SW 1271 (cell line): ENCODE measurements around the gene ARL11.
"Not testable (repeated sequence)": the region's sequence is repeated elsewhere in the genome, so short reads cannot be mapped to it uniquely, and the experiment has no call there.

ENCODE experiments used
- DNase-seq, 2 experiments: peaks; one replicate each; lab custom pipeline; 2025; lab: John Stamatoyannopoulos, UW

ARL11 gene

GRCh38 chr13:49627831-49628652 is at the start of gene ARL11:
Gene ARL11, plus strand, starts transcription at chr13:49628507. Its CDS starts 1,941 bp downstream, at chr13:49630448.
- DNase-seq: no peak

- no peak for DNase-seq
Observed at GRCh38 chr13:49579501-49579900, 48.8 kb upstream of the ARL11 start.

GRCh38 chr13:49580980-49581680 is 47.2 kb upstream of the ARL11 start:
- DNase-seq: no peak

GRCh38 chr13:49584771-49585182 is 43.5 kb upstream of the ARL11 start:
- DNase-seq: no peak

GRCh38 chr13:49585220-49586157 is 42.8 kb upstream of the ARL11 start, which contains the start of gene RCBTB1:
Gene RCBTB1, minus strand, starts transcription at chr13:49585558. Its CDS starts 18,279 bp downstream, at chr13:49567279.
- DNase-seq: peak in 1 of 2 experiments; percentile 54

GRCh38 chr13:49586717-49587116 is 41.6 kb upstream of the ARL11 start:
- no peak for DNase-seq

- no peak for DNase-seq
Observed at GRCh38 chr13:49587311-49587847, 40.9 kb upstream of the ARL11 start.

GRCh38 chr13:49590714-49591113 is 37.6 kb upstream of the ARL11 start:
- DNase-seq: not testable (repeated sequence)

GRCh38 chr13:49593876-49594275 is 34.4 kb upstream of the ARL11 start:
- DNase-seq: not testable (repeated sequence)

GRCh38 chr13:49594576-49594975 is 33.7 kb upstream of the ARL11 start:
- no peak for DNase-seq

GRCh38 chr13:49596221-49596620 is 32.1 kb upstream of the ARL11 start:
- no peak for DNase-seq

- DNase-seq: no peak
Observed at GRCh38 chr13:49597043-49597641, 31.2 kb upstream of the ARL11 start.

- DNase-seq: no peak
Observed at GRCh38 chr13:49602005-49602404, 26.3 kb upstream of the ARL11 start.

- not testable (repeated sequence) for DNase-seq
Observed at GRCh38 chr13:49602615-49603014, 25.7 kb upstream of the ARL11 start.

- no peak for DNase-seq
Observed at GRCh38 chr13:49604570-49604969, 23.7 kb upstream of the ARL11 start.

GRCh38 chr13:49606747-49607648 is 21.3 kb upstream of the ARL11 start:
- peak; percentile 43 to 83 for DNase-seq

GRCh38 chr13:49607761-49608160 is 20.5 kb upstream of the ARL11 start:
- DNase-seq: no peak

- no peak for DNase-seq
Observed at GRCh38 chr13:49608651-49609331, 19.5 kb upstream of the ARL11 start.

GRCh38 chr13:49610176-49610575 is 18.1 kb upstream of the ARL11 start:
- DNase-seq: no peak

- DNase-seq: not testable (repeated sequence)
Observed at GRCh38 chr13:49612042-49612441, 16.3 kb upstream of the ARL11 start.
